Measurements from ENCODE around the gene SEC22C.

The SEC22C gene

GRCh38 chr3:42547401-42547945, 34.3 kb downstream of the SEC22C start:
- peak; percentile 98 for TF ChIP-seq CTCF (IDR thresholded peaks at IDR 0.05; ENCODE audit: low read depth, low read length)
- no peak overlapping the region for H3K4me3 ChIP-seq (replicated peaks in 1 of 2; ENCODE audit: low read depth in 2 of 2, low read length in 2 of 2)
- peak; percentile 68 to 70 for DNase-seq (ENCODE audit: low read depth in 2 of 2)

- no peak for TF ChIP-seq CTCF (IDR thresholded peaks at IDR 0.05; ENCODE audit: low read depth, low read length)
- no peak overlapping the region for H3K4me3 ChIP-seq (replicated peaks in 1 of 2; ENCODE audit: low read depth in 2 of 2, low read length in 2 of 2)
- no peak for DNase-seq (ENCODE audit: low read depth in 2 of 2)
These were observed 35.0 kb downstream of the SEC22C start for GRCh38 chr3:42546691-42547213.

- DNase-seq (ENCODE audit: low read depth in 2 of 2): no peak
- TF ChIP-seq CTCF (IDR thresholded peaks at IDR 0.05; ENCODE audit: low read depth, low read length): no peak
- H3K4me3 ChIP-seq (replicated peaks in 1 of 2; ENCODE audit: low read depth in 2 of 2, low read length in 2 of 2): no peak overlapping the region
These were observed 36.4 kb downstream of the SEC22C start for GRCh38 chr3:42545284-42545900.

GRCh38 chr3:42544492-42545283, 37.1 kb downstream of the SEC22C start:
- peak in 1 of 2 donors; percentile 10 for DNase-seq (ENCODE audit: low read depth in 2 of 2)
- no peak overlapping the region for H3K4me3 ChIP-seq (replicated peaks in 1 of 2; ENCODE audit: low read depth in 2 of 2, low read length in 2 of 2)
- TF ChIP-seq CTCF (IDR thresholded peaks at IDR 0.05; ENCODE audit: low read depth, low read length): peak; percentile 25

- no peak overlapping the region for H3K4me3 ChIP-seq (replicated peaks in 1 of 2; ENCODE audit: low read depth in 2 of 2, low read length in 2 of 2)
- DNase-seq (ENCODE audit: low read depth in 2 of 2): no peak
- TF ChIP-seq CTCF (IDR thresholded peaks at IDR 0.05; ENCODE audit: low read depth, low read length): no peak
These were observed 40.7 kb downstream of the SEC22C start for GRCh38 chr3:42541079-42541478.

- peak; percentile 82 for TF ChIP-seq CTCF (IDR thresholded peaks at IDR 0.05; ENCODE audit: low read depth, low read length)
- H3K4me3 ChIP-seq (replicated peaks in 1 of 2; ENCODE audit: low read depth in 2 of 2, low read length in 2 of 2): no peak overlapping the region
- peak; percentile 26 to 36 for DNase-seq (ENCODE audit: low read depth in 2 of 2)
These were observed 41.7 kb downstream of the SEC22C start for GRCh38 chr3:42539871-42540714.

Measured in cardiac fibroblast (primary cell).